OCI-LY7 (cell line): Measurements from ENCODE around the gene MYBL2.

Source experiments
- EZH2phosphoT487 ChIP-seq: fragments of 200-600 bp; sonication (generic); IDR thresholded peaks from 2 replicates; pipeline ENCODE4 v1.6.1; 2018; ENCODE audit warnings: low read depth, borderline replicate concordance, mild to moderate bottlenecking, mixed run types, antibody characterized with exemption, low read length, moderate library complexity, mixed read lengths
- TF ChIP-seq, protein P1 (sequence below): fragments of 200-600 bp; sonication (generic); conservative IDR thresholded peaks from 2 replicates; pipeline ENCODE4 v1.5.1; 2014; ENCODE audit warnings: mild to moderate bottlenecking, antibody characterized with exemption, low read length, moderate library complexity, mixed read lengths

DNA sequence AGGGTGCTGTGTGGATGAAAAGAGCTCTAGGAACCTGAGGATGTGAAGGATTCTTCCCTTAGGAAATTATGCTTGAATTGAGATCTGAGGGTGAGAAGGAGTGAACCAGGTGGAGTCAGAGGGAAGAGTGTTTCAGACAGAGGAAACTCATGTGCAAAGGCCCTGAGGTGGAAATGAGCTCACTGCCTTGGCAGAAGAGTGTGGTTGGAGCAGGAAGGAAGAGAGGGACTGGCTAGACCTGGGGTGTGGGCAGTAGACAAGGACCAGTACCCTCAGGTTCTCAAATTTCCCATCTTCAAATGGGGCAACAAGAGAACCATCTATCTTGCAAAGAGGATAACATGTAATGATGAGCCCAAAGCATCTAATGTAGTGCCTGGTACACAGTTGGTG is 83.9 kb downstream of the MYBL2 start:
- TF ChIP-seq, protein P1, sequence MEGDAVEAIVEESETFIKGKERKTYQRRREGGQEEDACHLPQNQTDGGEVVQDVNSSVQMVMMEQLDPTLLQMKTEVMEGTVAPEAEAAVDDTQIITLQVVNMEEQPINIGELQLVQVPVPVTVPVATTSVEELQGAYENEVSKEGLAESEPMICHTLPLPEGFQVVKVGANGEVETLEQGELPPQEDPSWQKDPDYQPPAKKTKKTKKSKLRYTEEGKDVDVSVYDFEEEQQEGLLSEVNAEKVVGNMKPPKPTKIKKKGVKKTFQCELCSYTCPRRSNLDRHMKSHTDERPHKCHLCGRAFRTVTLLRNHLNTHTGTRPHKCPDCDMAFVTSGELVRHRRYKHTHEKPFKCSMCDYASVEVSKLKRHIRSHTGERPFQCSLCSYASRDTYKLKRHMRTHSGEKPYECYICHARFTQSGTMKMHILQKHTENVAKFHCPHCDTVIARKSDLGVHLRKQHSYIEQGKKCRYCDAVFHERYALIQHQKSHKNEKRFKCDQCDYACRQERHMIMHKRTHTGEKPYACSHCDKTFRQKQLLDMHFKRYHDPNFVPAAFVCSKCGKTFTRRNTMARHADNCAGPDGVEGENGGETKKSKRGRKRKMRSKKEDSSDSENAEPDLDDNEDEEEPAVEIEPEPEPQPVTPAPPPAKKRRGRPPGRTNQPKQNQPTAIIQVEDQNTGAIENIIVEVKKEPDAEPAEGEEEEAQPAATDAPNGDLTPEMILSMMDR: no peak
- no peak for TF ChIP-seq EZH2phosphoT487
